B cell (primary cell): ENCODE results near the gene CD40.

Experiments used
- EZH2 ChIP-seq: IDR thresholded peaks from 2 replicates; pipeline ENCODE4 v1.6.1; 2012; ENCODE audit warnings: borderline replicate concordance, low read depth, mild to moderate bottlenecking, moderate library complexity, low read length; ENCODE audit not compliant: insufficient read depth, poor library complexity, severe bottlenecking
- TF ChIP-seq, protein P1 (sequence below): fragments of 200-600 bp; IDR thresholded peaks from one replicate; pipeline ENCODE4 v1.8.0; 2022; ENCODE audit warnings: antibody characterized with exemption, mild to moderate bottlenecking

DNA sequence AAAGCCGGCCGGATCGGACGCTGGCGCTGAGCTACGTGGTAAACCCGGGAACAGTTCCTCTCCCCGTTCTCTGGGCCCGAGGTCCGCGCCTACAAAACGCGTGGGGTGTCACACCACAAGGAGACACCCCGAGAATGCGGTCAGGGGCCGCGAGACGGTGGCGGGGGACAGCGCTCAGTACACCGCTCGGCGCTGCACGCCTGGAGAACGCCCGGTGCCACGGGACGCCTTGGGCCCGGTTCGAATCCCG lies 29.0 kb upstream of the CD40 start:
- TF ChIP-seq, protein P1, sequence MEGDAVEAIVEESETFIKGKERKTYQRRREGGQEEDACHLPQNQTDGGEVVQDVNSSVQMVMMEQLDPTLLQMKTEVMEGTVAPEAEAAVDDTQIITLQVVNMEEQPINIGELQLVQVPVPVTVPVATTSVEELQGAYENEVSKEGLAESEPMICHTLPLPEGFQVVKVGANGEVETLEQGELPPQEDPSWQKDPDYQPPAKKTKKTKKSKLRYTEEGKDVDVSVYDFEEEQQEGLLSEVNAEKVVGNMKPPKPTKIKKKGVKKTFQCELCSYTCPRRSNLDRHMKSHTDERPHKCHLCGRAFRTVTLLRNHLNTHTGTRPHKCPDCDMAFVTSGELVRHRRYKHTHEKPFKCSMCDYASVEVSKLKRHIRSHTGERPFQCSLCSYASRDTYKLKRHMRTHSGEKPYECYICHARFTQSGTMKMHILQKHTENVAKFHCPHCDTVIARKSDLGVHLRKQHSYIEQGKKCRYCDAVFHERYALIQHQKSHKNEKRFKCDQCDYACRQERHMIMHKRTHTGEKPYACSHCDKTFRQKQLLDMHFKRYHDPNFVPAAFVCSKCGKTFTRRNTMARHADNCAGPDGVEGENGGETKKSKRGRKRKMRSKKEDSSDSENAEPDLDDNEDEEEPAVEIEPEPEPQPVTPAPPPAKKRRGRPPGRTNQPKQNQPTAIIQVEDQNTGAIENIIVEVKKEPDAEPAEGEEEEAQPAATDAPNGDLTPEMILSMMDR: no peak
- no peak for TF ChIP-seq EZH2
